ENCODE data around the gene NHS. TPM values are rescaled to one million over a fixed set of nuclear protein-coding genes. Genes with fewer than 3 reads are reported as not detected.
"Not testable (repeated sequence)": the region's sequence is repeated elsewhere in the genome, so short reads cannot be mapped to it uniquely, and the experiment has no call there.

Gene NHS
- total RNA-seq, 2 donors from 2014 or later, result 0.14 to 0.71 TPM

GRCh38 chrX:17560385-17560784 lies 185.4 kb downstream of the NHS start:
- no peak for ATAC-seq
- Mint-ChIP-seq H3K4me3 (no peak overlapping the region), H3K4me1 (ENCODE audit: low read depth in 2 of 2) (no peaks in the 10 kb centered on the region), H3K36me3 (no peaks in the 10 kb centered on the region), H3K27ac (no peak overlapping the region), H3K27me3 (peaks cover 0 to 17% of the 10 kb centered on the region in 2 donors), H3K9me3 (no peaks in the 10 kb centered on the region)
- DNase-seq (ENCODE audit: low spot score), result no peak

GRCh38 chrX:17563076-17563475 lies 188.1 kb downstream of the NHS start:
- Mint-ChIP-seq H3K4me3 (no peak overlapping the region), H3K36me3 (no peaks in the 10 kb centered on the region), H3K27me3 (peaks cover 0 to 17% of the 10 kb centered on the region in 2 donors), H3K9me3 (no peaks in the 10 kb centered on the region), H3K27ac (no peak overlapping the region), H3K4me1 (ENCODE audit: low read depth in 2 of 2) (no peaks in the 10 kb centered on the region)
- DNase-seq (ENCODE audit: low spot score) (no peak), ATAC-seq (no peak)

- ATAC-seq (no peak), DNase-seq (ENCODE audit: low spot score) (no peak)
- Mint-ChIP-seq H3K36me3 (no peaks in the 10 kb centered on the region), H3K27ac (no peak overlapping the region), H3K4me3 (no peak overlapping the region), H3K4me1 (ENCODE audit: low read depth in 2 of 2) (no peaks in the 10 kb centered on the region), H3K9me3 (no peaks in the 10 kb centered on the region), H3K27me3 (peaks cover 0 to 17% of the 10 kb centered on the region in 2 donors)
Observed at GRCh38 chrX:17563515-17563914, 188.5 kb downstream of the NHS start.

DNA sequence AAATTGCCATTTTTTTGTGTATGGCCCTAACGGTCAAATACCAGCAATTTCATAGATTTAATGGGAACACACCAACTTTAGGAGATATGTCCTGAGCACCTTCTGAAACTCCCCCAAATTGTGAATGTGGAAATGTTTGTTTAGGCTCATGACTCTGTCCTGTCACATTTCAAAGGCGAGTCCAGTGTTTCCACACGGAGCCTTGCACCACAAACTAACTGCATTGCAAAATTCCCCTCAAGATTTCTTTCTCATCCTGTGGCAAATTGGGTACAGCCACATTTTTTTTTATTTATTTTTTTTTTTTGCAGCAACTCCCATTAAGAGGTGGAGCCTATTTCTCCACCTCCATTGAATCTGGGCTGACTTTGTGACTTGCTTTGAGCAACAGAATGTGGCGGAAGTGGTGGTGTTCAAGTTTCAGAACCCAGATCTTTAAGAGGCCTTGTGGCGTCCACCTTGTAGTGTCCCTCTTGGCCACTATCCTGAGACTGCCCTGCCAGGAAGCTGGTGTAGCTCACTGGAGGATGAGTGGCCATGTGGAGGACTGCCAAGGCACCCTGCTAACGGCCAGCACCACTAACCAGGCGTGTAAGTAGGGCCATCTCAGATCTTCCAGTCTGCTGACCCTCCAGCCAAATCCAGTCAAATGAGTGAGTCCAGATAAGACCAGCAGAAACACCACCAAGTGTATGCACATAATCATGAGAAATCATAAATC lies 189.8 kb downstream of the NHS start:
- H3K4me1 Mint-ChIP-seq (ENCODE audit: low read depth in 2 of 2), result no peaks in the 10 kb centered on the region
- DNase-seq (ENCODE audit: low spot score) (no peak), ATAC-seq (no peak)
- no peaks in the 10 kb centered on the region for H3K9me3 Mint-ChIP-seq
- no peak overlapping the region for H3K4me3 Mint-ChIP-seq
- peaks cover 0 to 10% of the 10 kb centered on the region in 2 donors for H3K27me3 Mint-ChIP-seq
- H3K27ac Mint-ChIP-seq, result no peak overlapping the region
- no peaks in the 10 kb centered on the region for H3K36me3 Mint-ChIP-seq

GRCh38 chrX:17566740-17567139 lies 191.7 kb downstream of the NHS start:
- ATAC-seq, result no peak
- Mint-ChIP-seq H3K27ac (no peak overlapping the region), H3K36me3 (no peaks in the 10 kb centered on the region), H3K27me3 (peaks cover 5 to 14% of the 10 kb centered on the region in 2 donors), H3K4me1 (ENCODE audit: low read depth in 2 of 2) (no peaks in the 10 kb centered on the region), H3K9me3 (no peaks in the 10 kb centered on the region), H3K4me3 (no peak overlapping the region)
- no peak for DNase-seq (ENCODE audit: low spot score)

GRCh38 chrX:17567187-17567586 lies 192.2 kb downstream of the NHS start:
- H3K27me3 Mint-ChIP-seq, result peaks cover 8 to 17% of the 10 kb centered on the region in 2 donors
- no peak for ATAC-seq
- no peak overlapping the region for H3K4me3 Mint-ChIP-seq
- H3K36me3 Mint-ChIP-seq, result no peaks in the 10 kb centered on the region
- DNase-seq (ENCODE audit: low spot score), result no peak
- H3K4me1 Mint-ChIP-seq (ENCODE audit: low read depth in 2 of 2), result no peaks in the 10 kb centered on the region
- no peak overlapping the region for H3K27ac Mint-ChIP-seq
- H3K9me3 Mint-ChIP-seq, result no peaks in the 10 kb centered on the region

DNA sequence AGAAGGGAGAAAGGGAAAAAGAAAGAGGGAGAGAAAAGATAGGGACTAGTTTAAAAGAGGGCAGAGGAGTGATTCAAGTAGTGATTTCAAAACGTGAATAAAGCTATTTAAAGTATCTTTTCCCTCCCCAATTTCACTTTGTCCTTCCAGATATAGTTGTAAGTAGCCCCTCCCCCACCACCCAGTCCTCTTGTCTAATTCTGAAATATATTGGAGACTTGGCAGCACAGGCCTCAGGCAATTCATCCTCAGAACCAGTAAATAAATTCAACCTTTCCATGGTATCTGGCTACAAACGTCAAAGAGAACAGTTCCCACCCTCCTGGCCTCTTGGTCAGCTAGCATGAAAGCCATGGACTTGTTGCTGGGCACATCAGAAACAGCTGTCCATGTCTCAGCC lies 192.8 kb downstream of the NHS start:
- H3K4me3 Mint-ChIP-seq, result no peak overlapping the region
- DNase-seq (ENCODE audit: low spot score) (no peak), ATAC-seq (no peak)
- H3K36me3 Mint-ChIP-seq, result no peaks in the 10 kb centered on the region
- H3K9me3 Mint-ChIP-seq, result no peaks in the 10 kb centered on the region
- peaks cover 8 to 15% of the 10 kb centered on the region in 2 donors for H3K27me3 Mint-ChIP-seq
- no peak overlapping the region for H3K27ac Mint-ChIP-seq
- no peaks in the 10 kb centered on the region for H3K4me1 Mint-ChIP-seq (ENCODE audit: low read depth in 2 of 2)

DNA sequence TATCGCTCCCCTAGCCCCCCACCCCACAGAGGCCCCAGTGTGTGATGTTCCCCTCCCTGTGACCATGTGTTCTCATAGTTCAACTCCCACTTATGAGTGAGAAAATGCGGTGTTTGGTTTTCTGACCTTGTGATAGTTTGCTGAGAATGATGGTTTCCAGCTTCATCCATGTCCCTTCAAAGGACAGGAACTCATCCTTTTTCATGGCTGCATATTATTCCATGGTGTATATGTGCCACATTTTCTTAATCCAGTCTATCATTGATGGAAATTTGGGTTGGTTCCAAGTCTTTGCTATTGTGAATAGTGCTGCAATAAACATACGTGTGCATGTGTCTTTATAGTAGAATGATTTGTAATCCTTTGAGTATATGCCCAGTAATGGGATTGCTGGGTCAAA lies 193.8 kb downstream of the NHS start:
- H3K4me1 Mint-ChIP-seq (ENCODE audit: low read depth in 2 of 2); ATAC-seq; H3K36me3 Mint-ChIP-seq; H3K4me3 Mint-ChIP-seq; DNase-seq (ENCODE audit: low spot score); H3K27ac Mint-ChIP-seq; H3K9me3 Mint-ChIP-seq: not testable (repeated sequence)
- peaks cover 8 to 10% of the 10 kb centered on the region in 2 donors for H3K27me3 Mint-ChIP-seq

GRCh38 chrX:17579026-17579425 lies 204.0 kb downstream of the NHS start:
- no peaks in the 10 kb centered on the region for H3K4me1 Mint-ChIP-seq (ENCODE audit: low read depth in 2 of 2)
- H3K4me3 Mint-ChIP-seq, result no peak overlapping the region
- H3K36me3 Mint-ChIP-seq, result no peaks in the 10 kb centered on the region
- H3K27ac Mint-ChIP-seq, result no peak overlapping the region
- ATAC-seq (no peak), DNase-seq (ENCODE audit: low spot score) (no peak)
- H3K9me3 Mint-ChIP-seq, result no peaks in the 10 kb centered on the region
- peaks cover 9 to 28% of the 10 kb centered on the region in 2 donors for H3K27me3 Mint-ChIP-seq

DNA sequence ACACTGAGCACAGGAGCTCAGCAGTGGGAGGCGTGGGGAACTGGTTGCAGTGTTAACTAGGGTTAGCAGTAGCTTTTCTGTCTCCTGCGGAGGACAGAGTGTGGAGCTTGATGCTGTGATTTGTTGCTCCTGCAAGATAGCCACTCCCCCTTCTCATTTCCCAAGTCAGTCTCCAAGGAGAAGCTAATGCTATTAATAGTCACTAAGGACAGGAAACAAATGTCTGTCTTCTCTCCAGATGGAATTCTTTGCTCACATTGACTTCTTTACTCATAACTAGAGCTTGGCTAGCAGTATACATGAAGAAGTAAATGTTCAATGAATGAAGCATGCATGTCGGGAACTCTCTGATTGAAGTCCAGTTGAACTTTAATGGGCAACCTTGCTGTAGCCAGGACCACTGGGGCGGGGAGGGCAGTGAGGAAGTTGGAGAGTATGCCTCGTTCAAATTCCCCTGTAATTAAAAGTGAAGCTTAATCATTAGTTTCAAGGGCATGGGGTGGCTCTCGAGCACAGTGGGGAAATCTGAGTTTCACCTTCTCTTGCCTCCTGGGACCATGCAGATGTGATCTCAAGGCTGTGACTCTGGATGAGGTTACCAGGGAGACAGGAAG lies 205.6 kb downstream of the NHS start:
- no peak overlapping the region for H3K27ac Mint-ChIP-seq
- no peak overlapping the region for H3K4me3 Mint-ChIP-seq
- H3K4me1 Mint-ChIP-seq (ENCODE audit: low read depth in 2 of 2), result no peaks in the 10 kb centered on the region
- ATAC-seq (no peak), DNase-seq (ENCODE audit: low spot score) (no peak)
- H3K9me3 Mint-ChIP-seq, result no peaks in the 10 kb centered on the region
- peaks cover 2 to 26% of the 10 kb centered on the region in 2 donors for H3K27me3 Mint-ChIP-seq
- no peaks in the 10 kb centered on the region for H3K36me3 Mint-ChIP-seq

DNA sequence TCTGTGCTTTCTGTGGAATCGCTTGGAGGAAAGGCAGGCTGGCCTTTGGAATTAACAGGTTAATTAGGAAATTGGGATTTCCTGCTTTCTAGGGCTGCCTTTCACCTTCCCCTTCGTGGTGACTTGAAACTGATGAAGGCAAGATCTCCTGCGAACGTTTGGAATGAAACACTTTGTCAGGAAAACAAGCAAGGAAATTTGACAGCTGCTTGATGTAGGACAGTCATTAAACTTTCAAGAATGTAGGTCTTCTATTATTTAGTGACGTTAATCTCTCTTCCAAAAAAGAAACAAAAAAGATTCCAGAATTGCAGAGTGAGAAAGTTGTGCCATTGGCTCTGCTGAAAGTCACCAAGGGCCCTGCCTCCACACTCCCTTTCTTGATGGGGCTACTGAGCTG lies 206.6 kb downstream of the NHS start:
- H3K27me3 Mint-ChIP-seq, result peaks cover 0 to 23% of the 10 kb centered on the region in 2 donors
- DNase-seq (ENCODE audit: low spot score) (no peak), ATAC-seq (no peak)
- H3K4me3 Mint-ChIP-seq, result no peak overlapping the region
- H3K36me3 Mint-ChIP-seq, result no peaks in the 10 kb centered on the region
- H3K27ac Mint-ChIP-seq, result no peak overlapping the region
- no peaks in the 10 kb centered on the region for H3K4me1 Mint-ChIP-seq (ENCODE audit: low read depth in 2 of 2)
- no peaks in the 10 kb centered on the region for H3K9me3 Mint-ChIP-seq

GRCh38 chrX:17584248-17584681 lies 209.3 kb downstream of the NHS start:
- Mint-ChIP-seq H3K4me1 (ENCODE audit: low read depth in 2 of 2) (no peaks in the 10 kb centered on the region), H3K4me3 (no peak overlapping the region), H3K27me3 (peaks cover 0 to 19% of the 10 kb centered on the region in 2 donors), H3K36me3 (no peaks in the 10 kb centered on the region), H3K27ac (no peak overlapping the region), H3K9me3 (no peaks in the 10 kb centered on the region)
- ATAC-seq (no peak), DNase-seq (ENCODE audit: low spot score) (no peak)

GRCh38 chrX:17585006-17585405 lies 210.0 kb downstream of the NHS start:
- no peaks in the 10 kb centered on the region for H3K9me3 Mint-ChIP-seq
- H3K4me3 Mint-ChIP-seq, result no peak overlapping the region
- no peaks in the 10 kb centered on the region for H3K36me3 Mint-ChIP-seq
- no peaks in the 10 kb centered on the region for H3K4me1 Mint-ChIP-seq (ENCODE audit: low read depth in 2 of 2)
- DNase-seq (ENCODE audit: low spot score) (no peak), ATAC-seq (no peak)
- peaks cover 0 to 15% of the 10 kb centered on the region in 2 donors for H3K27me3 Mint-ChIP-seq
- no peak overlapping the region for H3K27ac Mint-ChIP-seq

GRCh38 chrX:17587366-17587765 lies 212.4 kb downstream of the NHS start:
- Mint-ChIP-seq H3K4me3 (no peak overlapping the region), H3K36me3 (no peaks in the 10 kb centered on the region), H3K4me1 (ENCODE audit: low read depth in 2 of 2) (no peaks in the 10 kb centered on the region), H3K27ac (no peak overlapping the region), H3K9me3 (no peaks in the 10 kb centered on the region), H3K27me3 (peaks cover 0 to 12% of the 10 kb centered on the region in 2 donors)
- DNase-seq (ENCODE audit: low spot score), result no peak
- ATAC-seq, result no peak
